DND-41 (cell line): ENCODE data around the gene C4BPB.

Experiments
- EZH2 ChIP-seq: IDR thresholded peaks from 3 replicates; pipeline ENCODE4 v1.6.1; 2012; ENCODE audit warnings: borderline replicate concordance, low read depth, mild to moderate bottlenecking, moderate library complexity, low read length, inconsistent platforms; ENCODE audit not compliant: severe bottlenecking
- TF ChIP-seq, protein P1 (sequence below): IDR thresholded peaks from 2 replicates; pipeline ENCODE4 v1.5.1; 2012; ENCODE audit warnings: borderline replicate concordance, low read length, moderate library complexity, mild to moderate bottlenecking; ENCODE audit not compliant: poor library complexity, severe bottlenecking; ENCODE audit errors: extremely low read depth

DNA sequence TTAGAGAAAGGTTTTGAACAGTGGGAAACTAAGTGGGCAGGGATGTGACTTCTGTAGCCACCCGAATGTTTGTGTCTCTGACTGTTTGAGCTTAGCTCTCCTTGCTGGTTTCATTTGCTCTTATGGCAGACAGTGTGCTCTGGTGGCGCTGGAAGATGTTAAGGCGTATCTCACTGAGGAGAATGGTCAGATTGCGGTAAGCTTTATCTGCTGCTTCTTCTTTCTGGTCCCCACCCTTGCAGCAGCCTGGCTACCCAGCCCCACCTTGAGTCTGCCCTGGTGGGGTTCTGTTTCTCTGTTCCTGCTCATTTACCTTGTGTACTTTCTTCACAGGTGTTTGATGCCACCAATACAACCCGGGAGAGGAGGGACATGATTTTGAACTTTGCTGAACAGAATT is 25.6 kb upstream of the C4BPB start:
- TF ChIP-seq, protein P1, sequence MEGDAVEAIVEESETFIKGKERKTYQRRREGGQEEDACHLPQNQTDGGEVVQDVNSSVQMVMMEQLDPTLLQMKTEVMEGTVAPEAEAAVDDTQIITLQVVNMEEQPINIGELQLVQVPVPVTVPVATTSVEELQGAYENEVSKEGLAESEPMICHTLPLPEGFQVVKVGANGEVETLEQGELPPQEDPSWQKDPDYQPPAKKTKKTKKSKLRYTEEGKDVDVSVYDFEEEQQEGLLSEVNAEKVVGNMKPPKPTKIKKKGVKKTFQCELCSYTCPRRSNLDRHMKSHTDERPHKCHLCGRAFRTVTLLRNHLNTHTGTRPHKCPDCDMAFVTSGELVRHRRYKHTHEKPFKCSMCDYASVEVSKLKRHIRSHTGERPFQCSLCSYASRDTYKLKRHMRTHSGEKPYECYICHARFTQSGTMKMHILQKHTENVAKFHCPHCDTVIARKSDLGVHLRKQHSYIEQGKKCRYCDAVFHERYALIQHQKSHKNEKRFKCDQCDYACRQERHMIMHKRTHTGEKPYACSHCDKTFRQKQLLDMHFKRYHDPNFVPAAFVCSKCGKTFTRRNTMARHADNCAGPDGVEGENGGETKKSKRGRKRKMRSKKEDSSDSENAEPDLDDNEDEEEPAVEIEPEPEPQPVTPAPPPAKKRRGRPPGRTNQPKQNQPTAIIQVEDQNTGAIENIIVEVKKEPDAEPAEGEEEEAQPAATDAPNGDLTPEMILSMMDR, result no peak
- TF ChIP-seq EZH2, result no peak
